Activated CD4-positive, CD25-positive, alpha-beta regulatory T cell treated with anti-CD3 and anti-CD28 coated beads, Interleukin-2, amount 50 U/mL, for 24 hours (primary cell): ENCODE measurements around the gene NDUFS7.
A peak's percentile ranks its signal among the peaks of the same experiment; 100 is the strongest.
"Not testable (repeated sequence)": the region's sequence is repeated elsewhere in the genome, so short reads cannot be mapped to it uniquely, and the experiment has no call there.

Experiments used
- ATAC-seq, 2 donors: fragments of 150-1000 bp; cut with Tn5 transposase; one replicate each; pipeline ENCODE4 v1.10.0; 2021; ENCODE audit warnings: mild to moderate bottlenecking in 1 of 2, moderate library complexity in 1 of 2

Gene NDUFS7

GRCh38 chr19:1434040-1434366 is 50.3 kb downstream of the NDUFS7 start:
- ATAC-seq, result no peak

- no peak for ATAC-seq
Observed at GRCh38 chr19:1434577-1435060, 50.9 kb downstream of the NDUFS7 start.

DNA sequence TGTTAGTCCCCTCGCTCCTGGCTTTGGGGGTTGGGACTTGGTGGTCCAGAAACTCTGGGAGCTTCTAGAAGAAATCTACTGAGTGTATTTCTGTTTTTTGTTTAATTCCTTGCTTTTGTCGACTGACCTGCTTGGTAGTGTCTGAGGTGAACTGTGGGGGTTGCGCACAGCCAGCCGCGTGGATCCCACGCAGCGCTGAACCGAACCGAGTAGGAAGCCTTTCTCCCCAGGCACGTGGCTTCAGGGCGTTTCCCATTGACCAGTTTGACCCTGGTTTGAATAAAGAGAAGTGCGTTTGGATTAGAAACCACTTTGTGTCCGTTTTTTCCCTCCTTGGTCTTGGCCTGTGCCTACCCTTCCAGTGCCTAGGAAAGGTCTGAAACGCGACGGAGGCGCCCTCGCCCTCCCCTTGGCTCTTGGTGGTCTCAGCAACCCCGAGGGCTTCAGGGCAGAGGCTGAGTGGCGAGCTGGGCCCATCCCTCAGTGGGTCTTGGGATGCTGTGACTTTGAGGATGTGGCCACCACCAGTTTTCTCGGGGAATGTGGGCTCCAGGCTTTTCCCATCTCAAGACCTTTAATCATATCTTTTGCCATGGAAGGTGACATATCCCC is 51.8 kb downstream of the NDUFS7 start:
- ATAC-seq, result no peak

DNA sequence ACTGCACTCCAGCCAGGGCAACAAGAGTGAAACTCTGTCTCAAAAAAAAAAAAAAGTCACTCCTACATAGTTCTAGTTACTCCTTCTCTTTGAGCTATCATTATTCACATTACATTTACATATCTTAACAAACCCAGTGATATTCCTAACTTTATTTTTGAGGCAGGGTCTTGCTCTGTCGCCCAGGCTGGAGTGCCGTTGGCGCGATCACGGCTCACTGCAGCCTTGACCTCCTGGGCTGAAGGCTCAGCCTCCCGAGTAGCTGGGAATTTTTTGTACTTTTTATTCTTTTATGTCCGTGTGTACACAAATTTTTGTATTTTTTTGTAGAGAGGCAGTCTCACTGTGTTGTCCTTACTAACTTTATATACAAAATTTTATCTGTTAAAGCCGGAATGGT is 53.9 kb downstream of the NDUFS7 start:
- ATAC-seq, result no peak

GRCh38 chr19:1438035-1438932 is 54.6 kb downstream of the NDUFS7 start, which contains the start of gene RPS15:
RPS15 (plus strand) TSS chr19:1438396; CDS start chr19:1438426, 30 bp downstream.
- peak; percentile 83 to 84 for ATAC-seq

GRCh38 chr19:1438933-1439354 is 55.2 kb downstream of the NDUFS7 start:
- ATAC-seq, result peak; percentile 4 to 5

DNA sequence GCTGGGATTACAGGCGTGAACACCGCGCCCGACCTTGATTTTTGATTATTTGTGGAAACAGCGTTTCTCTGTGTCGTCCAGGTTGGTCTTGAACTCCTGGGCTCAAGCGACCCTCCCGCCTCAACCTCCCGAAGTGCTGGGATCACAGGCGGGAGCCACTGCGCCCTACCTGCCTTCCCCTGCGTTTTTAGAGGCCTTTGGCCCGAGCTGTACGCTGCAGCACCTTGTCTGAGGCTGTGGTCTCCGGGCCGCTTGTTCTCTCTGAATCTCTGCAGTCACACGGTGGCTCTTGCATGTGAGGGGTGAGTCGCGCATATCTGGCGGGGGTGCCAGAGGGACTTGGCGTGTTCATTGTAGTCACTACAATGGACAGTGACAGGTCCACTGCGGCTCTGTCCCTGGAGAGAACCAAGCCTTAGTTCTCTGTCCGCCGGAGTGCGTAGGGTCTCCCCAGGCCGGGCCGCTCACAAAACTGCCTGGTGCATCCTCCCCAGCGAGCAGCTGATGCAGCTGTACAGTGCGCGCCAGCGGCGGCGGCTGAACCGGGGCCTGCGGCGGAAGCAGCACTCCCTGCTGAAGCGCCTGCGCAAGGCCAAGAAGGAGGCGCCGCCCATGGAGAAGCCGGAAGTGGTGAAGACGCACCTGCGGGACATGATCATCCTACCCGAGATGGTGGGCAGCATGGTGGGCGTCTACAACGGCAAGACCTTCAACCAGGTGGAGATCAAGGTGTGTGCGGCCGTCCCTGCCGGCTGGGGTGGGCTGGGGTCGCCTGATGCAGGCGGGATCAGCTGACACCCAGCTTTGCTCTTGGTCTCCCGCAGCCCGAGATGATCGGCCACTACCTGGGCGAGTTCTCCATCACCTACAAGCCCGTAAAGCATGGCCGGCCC is 56.1 kb downstream of the NDUFS7 start:
- not testable (repeated sequence) for ATAC-seq

DNA sequence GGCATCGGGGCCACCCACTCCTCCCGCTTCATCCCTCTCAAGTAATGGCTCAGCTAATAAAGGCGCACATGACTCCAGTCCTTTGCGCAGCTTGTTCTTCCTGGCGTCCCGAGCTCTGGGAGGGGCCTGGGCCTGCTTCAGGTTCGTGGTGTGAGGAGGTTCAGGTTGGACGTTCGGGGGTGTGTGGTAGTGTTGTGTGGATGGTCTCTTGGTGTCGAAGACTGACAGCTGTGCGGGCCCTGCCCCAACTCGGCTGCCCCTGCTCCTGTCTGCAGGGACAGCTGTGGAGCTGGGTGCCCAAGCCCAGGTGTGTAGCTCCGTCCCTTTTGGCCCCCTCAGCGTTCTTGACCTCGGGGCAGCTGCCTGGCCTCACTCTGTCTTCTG is 56.7 kb downstream of the NDUFS7 start:
- no peak for ATAC-seq

- ATAC-seq, result no peak
Observed at GRCh38 chr19:1441022-1441426, 57.3 kb downstream of the NDUFS7 start.

DNA sequence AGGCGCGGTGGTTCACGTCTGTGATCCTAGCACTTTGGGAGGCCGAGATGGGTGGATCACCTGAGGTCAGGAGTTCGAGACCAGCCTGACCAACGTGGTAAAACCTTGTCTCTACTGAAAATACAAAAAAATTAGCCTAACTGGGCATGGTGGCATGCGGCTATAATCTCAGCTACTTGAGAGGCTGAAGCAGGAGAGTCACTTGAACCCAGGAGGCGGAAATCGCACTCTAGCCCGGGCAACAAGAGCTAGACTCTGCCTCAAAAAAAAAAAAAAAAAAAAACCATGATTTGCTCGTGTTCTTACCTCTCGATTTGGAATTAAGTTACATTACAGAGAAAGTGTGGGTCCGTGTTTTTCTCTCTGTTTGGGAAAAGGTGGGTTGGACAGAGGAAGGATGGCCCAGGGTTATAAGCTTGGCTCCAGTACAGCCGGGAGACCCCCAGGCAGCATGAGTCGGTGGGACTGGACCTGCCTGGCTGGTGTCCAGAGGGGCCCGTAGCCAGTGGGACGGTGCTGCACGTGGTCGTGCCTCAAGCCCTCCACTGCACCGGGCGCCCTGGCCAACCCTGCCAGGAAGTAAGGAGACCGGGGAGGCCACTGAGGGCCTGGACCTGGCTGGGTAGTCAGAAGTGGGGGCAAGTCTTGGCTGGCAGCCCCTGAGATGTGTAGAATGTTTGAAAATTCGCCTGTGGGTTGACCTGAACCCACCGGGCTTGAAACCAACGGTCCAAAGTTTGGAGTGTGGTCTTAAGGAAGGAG is 58.2 kb downstream of the NDUFS7 start:
- ATAC-seq, result no peak
